ENCODE measurements around the gene LIMA1.

Gene LIMA1

DNA sequence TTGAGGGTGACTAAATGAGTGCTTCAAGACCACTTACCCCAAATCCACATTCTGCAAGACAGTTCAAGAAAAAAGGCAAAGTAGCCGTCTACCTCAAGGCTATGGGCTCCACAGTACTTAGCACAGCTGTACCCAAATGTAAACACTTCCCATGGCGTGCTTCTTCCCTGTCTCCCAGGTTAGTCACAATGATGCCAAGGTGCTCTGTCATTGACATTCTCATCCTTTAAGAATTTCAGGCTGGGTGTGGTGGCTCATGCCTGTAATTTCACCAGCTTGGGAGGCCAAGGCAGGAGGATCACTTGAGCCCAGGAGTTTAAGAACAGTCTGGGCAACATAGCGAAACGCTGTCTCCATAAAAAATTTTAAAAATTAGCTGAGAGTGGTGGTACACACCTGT is 64.9 kb downstream of the LIMA1 start:
- no peak for DNase-seq (ENCODE audit: low read depth in 3 of 3)

DNA sequence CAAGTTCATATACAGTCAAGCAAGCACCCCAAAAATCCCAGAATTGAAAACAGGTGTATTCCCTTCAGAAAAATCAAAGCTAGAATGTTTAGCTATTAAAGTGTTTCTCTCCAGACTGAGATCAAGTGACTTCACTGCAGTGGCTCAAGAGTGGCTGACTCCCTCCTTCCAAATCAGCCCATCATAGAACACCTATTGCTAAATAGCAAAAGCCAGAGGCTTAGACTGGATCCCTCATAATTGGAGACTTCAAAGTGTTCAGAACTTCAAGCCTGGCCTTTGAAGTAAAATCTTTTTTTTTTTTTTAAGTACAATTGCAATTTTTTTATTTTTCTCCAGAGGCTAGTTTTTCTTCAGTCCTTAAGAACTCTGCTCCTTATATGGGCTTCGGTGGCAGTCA is 66.1 kb downstream of the LIMA1 start:
- no peak for DNase-seq (ENCODE audit: low read depth in 3 of 3)

DNA sequence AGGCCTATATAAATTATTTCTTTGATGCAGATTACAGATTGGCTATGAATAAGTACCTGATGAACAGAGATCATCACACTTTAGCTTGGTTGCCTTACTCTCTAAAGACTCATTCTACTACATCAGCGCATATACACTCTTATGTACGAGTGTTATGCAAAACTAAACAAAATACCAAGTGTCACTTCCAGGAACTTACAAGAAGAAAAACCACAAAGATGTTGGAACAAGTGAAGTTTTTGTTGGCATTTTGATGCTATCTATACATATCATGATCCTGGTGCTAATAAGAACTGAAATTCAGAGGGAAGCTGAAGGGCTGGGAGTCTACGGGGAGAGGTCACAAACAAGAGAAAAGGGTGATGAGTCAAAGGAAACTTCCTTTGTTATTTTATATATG is 68.3 kb downstream of the LIMA1 start:
- DNase-seq (ENCODE audit: low read depth in 3 of 3): no peak

DNA sequence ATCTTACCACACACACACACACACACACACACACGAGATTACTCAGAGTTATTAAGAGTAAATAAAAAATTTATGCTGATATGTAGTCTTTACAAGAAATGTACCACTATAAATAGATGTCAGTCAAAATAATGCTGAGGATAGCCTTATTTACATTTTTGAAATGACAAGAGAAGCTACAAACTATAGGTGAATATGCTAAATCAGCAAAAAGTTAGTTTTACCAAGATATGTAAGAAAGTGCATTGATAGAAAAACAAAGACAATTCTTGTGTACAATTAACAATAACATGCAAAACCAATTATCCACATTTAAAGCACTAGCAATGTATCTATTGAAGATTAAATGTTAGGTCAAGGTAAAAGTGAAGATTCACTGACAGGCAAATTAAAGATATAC is 69.3 kb downstream of the LIMA1 start:
- DNase-seq (ENCODE audit: low read depth in 3 of 3): no peak

DNA sequence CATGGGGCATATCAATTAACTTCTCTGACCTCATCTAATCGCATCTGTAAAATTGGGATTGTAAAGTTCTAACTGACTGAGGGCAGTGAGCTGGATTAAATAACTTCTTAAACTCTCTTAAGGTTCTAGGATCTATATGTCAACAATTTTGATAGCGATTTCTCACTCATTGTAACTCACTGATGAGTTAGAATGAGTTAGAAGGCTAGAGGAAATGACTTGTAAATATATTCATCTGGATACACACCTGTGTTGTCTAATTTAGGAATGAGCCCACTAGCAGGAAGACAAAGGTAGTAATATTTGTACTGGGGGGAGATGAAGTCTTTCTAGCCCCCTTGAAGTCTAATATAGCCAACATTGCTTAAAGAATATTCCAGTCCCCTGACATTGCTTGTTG is 69.9 kb downstream of the LIMA1 start:
- no peak for DNase-seq (ENCODE audit: low read depth in 3 of 3)

DNA sequence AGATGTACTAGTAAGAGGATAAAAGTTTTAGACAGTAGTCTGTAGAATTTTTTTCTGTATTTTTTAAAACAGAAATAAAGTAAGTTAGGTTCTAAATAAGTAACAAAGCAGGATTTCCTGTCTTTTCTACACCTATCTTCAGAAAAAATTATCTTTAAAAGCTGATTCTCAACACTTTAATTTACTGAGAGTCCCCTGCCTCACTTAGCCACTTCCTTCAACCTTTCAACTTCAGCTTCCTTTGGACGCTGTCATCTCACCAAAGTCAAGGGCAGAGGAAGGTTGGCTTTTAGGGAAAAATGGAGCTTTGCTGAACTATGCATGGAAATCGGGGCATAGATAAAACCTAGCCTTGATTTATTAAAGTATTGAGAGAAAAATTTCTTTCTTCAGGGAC is 71.3 kb downstream of the LIMA1 start:
- no peak for DNase-seq (ENCODE audit: low read depth in 3 of 3)

DNA sequence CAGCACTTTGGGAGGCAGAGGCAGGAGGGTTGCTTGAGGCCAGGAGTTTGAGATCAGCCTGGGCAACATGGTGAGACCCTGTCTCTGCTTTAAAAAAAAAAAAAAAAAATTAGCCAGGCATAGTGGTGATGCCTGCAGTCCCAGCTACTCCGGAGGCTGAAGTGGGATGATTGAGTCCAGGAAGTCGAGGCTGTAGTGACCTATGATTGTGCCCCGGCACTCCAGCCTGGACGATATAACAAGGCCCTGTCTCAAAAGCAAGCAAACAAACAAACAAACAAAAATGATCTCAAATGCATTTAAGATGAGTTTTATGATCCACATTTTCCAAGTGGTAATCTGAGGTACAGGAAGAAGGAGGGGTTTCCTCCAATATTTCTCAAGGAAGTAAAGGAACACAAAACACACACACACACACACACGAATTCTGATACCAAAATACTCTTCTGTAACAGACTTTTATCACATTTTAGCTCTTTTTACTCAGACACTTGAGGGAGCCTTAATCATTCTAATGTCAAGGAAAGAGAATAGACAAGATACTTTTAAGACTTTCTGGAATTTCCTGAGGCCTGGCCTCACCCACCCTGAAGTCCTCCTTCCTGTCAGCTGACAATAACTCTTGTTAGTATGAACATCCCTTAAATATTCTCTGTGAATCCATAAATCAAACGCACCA is 71.8 kb downstream of the LIMA1 start:
- no peak for DNase-seq (ENCODE audit: low read depth in 3 of 3)

DNA sequence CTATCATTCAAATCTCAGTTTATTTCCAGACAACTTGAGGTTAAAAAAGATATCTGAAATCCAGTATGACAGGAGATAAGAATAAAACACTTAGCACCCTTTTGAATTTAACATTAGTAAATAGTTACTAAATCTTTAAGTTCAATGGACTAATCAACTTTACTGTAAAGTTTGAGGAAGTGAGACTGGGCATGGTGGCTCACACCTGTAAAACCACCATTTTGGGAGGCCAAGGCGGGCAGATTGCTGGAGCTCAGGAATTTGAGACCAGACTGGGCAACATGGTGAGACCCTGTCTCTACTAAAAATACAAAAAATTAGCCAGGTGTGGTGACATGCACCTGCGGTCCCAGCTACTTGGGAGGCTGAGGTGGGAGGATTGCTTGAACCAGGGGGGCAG is 75.9 kb downstream of the LIMA1 start:
- no peak for DNase-seq (ENCODE audit: low read depth in 3 of 3)

DNA sequence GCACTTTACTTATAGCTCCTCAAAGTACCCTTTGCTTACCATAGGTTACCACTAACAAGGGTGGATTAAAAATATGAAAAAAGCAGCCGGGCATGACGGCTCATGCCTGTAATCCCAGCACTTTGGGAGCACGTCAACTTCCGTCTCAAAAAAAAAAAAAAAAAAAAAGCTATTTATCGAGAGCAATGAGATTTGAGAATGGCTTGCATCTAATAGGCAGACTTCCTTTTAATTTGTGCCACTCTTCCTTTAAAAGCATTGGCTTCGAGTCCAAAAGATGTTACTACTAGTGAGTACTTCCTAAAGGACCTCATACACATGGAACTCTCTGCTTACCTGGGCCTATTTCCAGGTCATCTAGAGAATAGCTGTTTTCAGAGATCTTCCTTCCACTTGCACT is 77.7 kb downstream of the LIMA1 start:
- no peak for DNase-seq (ENCODE audit: low read depth in 3 of 3)

DNA sequence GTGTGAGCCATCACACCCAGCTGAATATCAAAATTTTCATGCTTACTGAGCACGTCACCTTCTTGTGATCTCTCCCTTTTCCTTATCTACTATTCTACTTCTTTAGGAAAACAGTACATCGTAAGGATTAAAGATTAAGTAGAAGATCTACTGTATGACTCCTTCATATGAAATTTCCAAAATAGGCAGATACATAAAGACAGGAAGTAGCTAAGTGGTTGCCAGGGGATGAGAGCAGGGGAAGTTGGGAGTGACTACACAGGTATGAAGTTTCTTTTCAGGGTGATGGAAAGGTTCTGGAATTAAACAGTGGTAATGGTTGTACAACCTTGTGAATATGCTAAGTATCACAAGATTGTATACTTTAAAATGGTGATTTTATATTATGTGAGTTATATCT is 79.6 kb downstream of the LIMA1 start:
- DNase-seq (ENCODE audit: low read depth in 3 of 3): no peak

DNA sequence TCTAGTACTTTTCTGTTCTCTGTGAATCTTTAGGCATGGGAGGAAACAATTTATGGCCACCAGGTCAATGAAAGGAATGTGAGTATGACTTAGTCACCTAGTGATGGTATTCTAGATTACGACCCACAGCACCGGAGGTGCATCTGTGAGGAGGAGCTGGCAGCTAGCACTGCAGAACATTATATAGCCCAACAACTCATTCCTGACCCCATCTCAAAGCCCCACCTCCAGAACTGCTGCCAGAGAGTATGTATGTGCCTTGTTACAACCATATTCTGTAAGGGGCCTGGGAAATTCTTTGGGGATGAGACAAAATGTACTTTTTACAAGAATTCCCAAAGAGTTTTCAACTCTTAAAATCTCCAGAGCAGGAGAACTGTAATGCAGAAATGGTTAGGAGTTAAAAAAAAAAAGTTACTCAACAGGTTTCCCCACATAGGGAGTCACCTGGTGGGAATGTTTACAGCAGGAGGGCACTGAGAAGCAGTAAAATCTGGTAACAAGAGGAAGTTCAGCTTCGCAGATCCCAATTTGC is 81.3 kb downstream of the LIMA1 start:
- no peak for DNase-seq (ENCODE audit: low read depth in 3 of 3)

DNA sequence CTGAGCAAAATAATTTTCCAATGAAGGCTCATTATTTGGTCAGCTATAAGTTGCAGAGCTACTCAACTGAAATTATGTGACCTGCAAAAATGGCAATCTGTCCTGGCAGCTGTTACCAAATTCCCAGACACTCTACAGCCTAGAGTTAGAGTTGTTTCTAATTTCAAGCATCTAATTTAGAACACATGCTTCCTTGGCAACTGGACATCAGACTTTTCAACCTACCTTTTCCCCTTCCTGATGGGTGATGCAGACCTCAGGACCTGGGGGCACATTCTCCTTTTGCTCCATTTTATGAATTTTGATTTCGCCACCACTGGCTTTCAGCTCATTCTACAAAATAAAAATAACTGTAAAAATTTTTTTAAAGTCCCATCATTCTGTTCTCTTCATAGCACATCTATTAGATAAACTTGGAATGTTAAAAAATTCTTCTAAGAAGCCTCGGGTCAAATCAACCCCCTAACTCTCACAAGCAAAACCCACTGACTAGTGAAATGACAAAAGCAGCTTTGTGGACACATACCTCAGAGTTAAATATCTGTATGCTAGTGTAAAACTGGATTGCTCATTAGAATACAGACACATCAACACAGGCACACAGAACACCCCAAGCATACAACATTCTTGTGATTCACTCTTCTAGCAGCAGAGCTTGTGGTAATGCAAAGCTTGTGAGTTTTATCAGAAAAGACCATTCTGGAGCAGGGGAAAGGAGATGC is 82.6 kb downstream of the LIMA1 start:
- no peak for DNase-seq (ENCODE audit: low read depth in 3 of 3)

DNA sequence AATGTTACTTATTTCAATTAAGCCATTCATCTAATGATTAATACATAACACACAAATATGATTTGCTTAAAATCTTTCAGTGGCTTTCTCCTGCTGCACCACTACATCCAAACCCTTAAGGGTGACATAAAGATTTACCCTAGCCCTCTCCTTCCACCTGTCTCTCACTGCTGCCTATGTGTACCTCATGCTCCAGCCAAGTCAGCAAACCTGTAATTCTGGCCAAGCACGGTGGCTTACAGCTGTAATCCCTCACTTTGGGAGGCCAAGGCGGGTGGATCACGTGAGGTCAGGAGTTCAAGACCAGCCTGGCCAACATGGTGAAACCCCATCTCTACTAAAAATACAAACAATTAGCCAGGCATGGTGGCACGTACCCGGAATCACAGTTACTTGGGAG is 84.5 kb downstream of the LIMA1 start:
- DNase-seq (ENCODE audit: low read depth in 3 of 3): no peak

DNA sequence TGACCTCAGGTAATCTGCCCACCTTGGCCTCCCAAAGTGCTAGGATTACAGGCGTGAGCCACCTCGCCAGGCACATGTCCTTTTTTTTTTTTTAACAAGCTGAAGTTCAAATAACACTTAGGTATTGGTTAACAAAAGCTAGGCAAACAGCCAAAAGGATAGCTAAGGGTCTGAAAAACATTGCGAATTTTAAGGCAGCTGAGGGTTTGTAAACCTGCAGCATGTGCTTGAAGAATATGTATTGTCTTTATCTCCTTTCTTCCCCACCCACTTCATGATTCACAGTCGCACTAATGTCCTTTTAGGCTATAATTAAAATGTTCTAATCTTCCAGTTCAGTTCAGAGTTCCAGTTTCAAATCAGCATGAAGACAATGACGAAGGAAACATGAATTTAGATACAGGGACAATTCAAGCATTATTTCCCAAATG is 86.0 kb downstream of the LIMA1 start:
- DNase-seq (ENCODE audit: low read depth in 3 of 3): no peak

DNA sequence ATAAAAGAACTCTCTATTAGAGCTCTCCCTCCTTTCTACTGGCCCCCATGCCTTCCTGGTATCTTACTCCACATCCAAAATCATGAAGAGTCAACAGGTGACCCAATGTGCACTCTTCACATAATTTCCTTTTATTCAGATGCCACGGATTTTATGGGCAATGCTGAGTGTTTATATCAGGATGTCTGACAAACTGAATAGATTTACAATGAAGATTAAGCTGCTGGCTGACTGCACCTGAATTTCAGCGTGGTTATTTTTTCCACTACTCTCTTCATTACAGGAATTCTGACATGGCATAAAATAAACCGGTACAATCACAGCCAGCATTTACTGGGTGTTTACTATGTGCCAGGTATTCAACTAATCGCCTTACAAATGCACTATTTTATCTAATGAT is 86.8 kb downstream of the LIMA1 start:
- no peak for DNase-seq (ENCODE audit: low read depth in 3 of 3)

DNA sequence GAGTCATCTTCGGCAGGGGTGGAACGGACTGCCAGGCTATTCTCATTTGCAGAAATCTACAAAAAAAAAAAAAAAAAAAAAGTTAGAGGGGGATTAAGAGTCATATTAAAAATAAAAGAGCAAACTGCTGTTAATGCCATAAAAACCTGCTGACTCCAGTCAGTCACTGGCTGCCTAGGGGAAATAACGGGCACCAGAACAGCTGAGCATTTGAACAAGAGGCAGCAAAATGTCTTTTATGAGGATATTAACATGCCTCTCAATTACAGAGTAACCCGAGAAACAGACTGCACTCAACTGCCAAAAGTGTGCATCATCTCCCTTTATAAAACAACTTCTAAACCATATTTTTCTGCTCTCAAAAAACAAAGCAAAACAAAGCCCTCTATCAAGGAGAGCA is 87.5 kb downstream of the LIMA1 start:
- no peak for DNase-seq (ENCODE audit: low read depth in 3 of 3)

DNA sequence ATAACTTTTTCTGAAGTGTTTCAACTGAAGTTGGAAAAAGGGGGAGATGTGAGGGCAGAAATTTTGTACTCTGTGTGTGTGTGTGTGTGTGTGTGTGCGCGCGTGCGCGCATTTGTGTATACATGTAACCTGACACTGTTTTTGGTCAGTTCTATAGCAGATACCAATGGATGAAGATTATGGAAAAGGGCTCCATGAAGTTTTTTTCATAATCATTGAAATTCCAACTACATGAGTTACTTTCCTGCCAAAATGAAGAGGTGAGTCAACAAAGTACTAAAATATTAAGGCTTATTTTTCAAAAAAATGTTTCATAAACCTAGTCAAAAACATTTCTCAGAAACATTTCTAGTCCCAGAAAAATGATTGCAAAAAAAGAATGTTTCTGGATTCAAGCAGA is 90.4 kb downstream of the LIMA1 start:
- DNase-seq (ENCODE audit: low read depth in 3 of 3): no peak

DNA sequence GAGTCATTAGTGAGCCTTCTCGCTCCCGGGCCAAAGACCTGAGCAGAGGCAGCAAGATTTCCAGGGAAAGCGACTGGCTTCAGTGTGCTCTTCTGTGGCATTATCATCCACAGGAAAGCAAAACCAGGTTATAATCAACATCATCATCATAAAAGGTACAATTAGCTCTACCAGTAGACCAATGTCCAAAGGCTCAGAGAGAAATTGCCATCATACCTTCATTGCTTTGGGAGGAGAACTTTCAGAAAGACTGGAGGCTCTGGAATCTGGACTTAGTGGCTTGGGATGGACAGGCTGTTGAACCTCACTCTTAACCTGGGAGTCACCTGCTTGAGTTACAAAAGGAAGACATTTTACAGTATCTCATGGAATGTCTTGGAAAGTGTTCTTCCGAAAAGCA is 91.1 kb downstream of the LIMA1 start:
- no peak for DNase-seq (ENCODE audit: low read depth in 3 of 3)

DNA sequence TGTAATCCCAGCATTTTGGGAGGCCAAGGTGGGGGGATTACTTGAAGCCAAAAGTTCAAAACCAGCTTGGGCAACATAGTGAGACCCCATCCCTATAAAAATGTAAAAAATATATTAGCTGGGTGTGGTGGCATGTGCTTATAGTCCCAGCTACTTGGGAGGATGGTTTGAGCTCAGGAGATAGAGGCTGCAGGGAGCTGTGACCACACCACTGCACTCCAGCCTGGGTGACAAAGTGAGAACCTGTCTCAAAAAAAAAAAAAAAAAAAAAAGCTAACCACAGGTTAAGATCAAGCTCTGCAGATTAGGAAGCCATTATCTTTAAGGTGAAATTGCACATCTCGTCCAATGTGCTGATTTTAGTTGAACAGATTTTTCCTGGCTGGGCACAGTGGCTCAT is 92.5 kb downstream of the LIMA1 start:
- no peak for DNase-seq (ENCODE audit: low read depth in 3 of 3)

DNA sequence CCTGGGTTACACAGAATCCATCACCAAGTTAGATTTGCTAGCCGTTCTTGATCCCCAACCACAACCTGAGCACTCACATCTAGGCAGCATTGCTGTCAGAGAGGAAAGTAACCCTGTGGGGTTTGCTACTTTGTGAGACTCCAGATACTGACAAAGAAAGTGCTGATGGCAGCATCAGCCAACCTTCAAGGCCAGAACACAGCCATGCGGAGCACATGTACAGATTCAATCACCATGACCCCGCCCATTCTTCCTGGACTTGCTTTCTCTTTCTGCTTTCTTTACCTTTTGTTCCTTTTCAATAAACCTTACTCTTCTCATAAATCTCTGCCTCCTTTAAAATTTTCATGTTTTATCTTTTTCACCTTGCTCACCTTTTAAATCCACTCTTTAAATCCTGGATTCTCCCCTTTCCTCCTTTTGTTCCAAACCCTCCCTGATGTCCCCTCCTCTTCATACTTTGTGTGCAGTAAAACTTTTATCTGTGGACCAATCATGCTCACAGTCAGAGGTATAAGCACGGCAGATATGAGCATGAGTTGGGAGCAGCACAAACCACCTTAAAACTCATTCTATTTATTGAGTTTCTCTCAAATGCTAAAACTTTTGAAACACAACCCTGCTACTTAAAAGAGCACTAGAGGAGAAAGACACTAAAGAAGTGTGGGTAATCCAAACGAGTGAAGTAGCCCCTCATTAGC is 94.3 kb downstream of the LIMA1 start:
- DNase-seq (ENCODE audit: low read depth in 3 of 3): peak in 1 of 3 experiments; percentile 9

DNA sequence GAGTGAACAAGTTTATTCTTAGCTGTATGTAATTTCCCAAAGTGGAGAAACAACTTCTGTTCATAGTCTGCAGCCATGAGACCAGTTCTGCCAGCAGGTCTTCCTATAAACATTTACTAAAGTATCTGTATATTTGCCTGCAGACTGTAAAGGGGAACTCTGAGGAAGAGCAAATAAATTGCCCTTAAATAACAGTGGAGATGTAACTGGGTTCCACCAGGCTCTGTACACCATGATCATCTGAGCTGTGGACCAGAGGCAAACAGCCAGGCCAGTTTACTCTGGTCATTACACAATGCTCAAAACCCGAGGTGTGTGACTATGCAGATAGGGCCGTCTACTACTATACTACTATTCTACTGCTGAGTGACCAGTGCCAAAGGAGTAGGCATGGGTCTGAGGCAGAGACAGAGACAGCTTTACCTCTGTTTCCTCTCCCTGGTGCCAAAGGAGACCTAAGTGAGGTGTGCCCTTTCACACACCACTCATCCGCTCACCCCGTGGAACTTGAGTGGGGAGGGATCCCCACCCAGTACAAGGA is 95.0 kb downstream of the LIMA1 start:
- DNase-seq (ENCODE audit: low read depth in 3 of 3): no peak

DNA sequence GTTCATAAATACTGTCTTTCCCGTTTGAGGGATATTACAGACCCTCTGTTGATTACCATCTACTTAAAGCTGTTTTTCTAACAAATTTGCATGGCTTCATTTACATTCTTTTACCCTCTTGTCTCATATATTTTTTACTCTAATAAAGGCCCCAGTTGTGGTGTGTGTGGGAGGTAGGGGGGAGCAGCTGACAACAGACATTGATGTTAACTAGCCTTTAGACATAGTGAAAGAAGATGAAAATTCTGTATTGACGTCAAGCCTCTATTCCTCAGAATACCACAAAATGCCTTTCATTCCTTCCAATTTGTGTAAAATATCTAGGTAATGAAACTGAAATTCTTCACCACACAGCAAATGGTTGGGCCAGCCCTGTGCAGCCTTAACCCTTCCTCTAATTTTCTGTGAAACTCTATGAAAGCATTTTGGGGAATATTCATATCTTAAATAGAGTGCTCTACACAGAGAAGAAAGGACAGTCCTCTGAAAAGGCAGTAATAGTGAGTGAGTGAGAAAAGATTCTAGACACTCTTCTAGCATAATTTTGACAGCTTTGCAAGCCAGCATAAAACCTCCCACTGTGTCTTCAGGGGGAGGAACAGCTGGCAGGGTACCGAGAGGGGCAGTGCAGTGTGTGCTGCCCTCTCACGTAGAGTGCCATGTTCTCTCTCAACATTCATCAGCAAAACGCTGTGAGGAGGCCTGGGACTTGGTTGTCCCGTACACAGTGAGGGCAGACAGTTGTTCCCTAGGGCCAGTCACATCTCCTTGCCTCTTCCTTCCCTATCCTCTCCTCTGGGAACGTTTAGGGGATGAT is 96.0 kb downstream of the LIMA1 start:
- no peak for DNase-seq (ENCODE audit: low read depth in 3 of 3)

Measured in stimulated activated CD4-positive, alpha-beta T cell treated with anti-CD3 and anti-CD28 coated beads, TNF-alpha, amount 100 ng/mL, for 4 hours (primary cell).